Gastroesophageal sphincter (tissue), 4 donors: Measurements from ENCODE around the gene PRRX2. TPM values are rescaled to one million over a fixed set of nuclear protein-coding genes. Genes with fewer than 3 reads are reported as not detected.

Source experiments
- ATAC-seq: fragments of 150-250 bp; one replicate; pipeline ENCODE4 v1.9.1; 2016; ENCODE audit warnings: mild to moderate bottlenecking, moderate library complexity
- H3K27ac ChIP-seq, 4 donors: fragments of 200-600 bp; sonication (generic) in 3 of 4; 1 replicate in 3 of 4; 2 replicates in 1 of 4; pipeline ENCODE4 v1.5.1; 2016 to 2019
- H3K27me3 ChIP-seq: fragments of 200-600 bp; sonication (generic); one replicate; pipeline ENCODE4 v1.5.1; 2019
- H3K36me3 ChIP-seq, 2 donors: fragments of 200-600 bp; sonication (generic); one replicate each; pipeline ENCODE4 v1.5.1; 2019; ENCODE audit warnings: control low read depth in 1 of 2
- H3K4me1 ChIP-seq, 3 donors: fragments of 200-600 bp; sonication (generic); 1 replicate in 2 of 3; 2 replicates in 1 of 3; pipeline ENCODE4 v1.5.1; 2016 to 2019; ENCODE audit warnings: control low read depth in 2 of 3
- H3K4me3 ChIP-seq, 2 donors: fragments of 200-600 bp; sonication (generic); one replicate each; pipeline ENCODE4 v1.5.1; 2019; ENCODE audit warnings: mild to moderate bottlenecking in 1 of 2, moderate library complexity in 1 of 2
- H3K9me3 ChIP-seq, 3 donors: fragments of 200-600 bp; sonication (generic); one replicate each; pipeline ENCODE4 v1.5.1; 2017 to 2019; ENCODE audit warnings: control low read depth in 2 of 3
- EP300 ChIP-seq: sonication (generic); formaldehyde crosslinking; IDR thresholded peaks from one replicate; pipeline ENCODE4 v1.6.1; 2017; ENCODE audit warnings: antibody characterized with exemption, mild to moderate bottlenecking
- POLR2A ChIP-seq, 2 donors: fragments of 450-650 bp; IDR thresholded peaks; one replicate each; pipeline ENCODE4 v1.6.1; 2017; ENCODE audit warnings: antibody characterized with exemption in 2 of 2, mild to moderate bottlenecking in 2 of 2, moderate library complexity in 1 of 2
- POLR2AphosphoS5 ChIP-seq: sonication (generic); formaldehyde crosslinking; IDR thresholded peaks from one replicate; pipeline ENCODE4 v1.6.1; 2017; ENCODE audit warnings: antibody characterized with exemption
- WGBS, 2 donors: methylation state at CpG; one replicate each; pipeline ENCODE4 v1.1.5; 2018; ENCODE audit warnings: low coverage in 1 of 2; 5-methylcytosine and 5-hydroxymethylcytosine counted together
- total RNA-seq, 4 donors: library from RNA; depleted of rRNA; stranded (reverse); fragments of >200 nt; gene quantifications; one replicate each; pipeline ENCODE4 v1.1.0, GENCODE V29; 2016
- TF ChIP-seq, protein P1 (sequence below), 4 experiments: fragments of 200-600 bp in 2 of 4; fragments of 450-650 bp in 2 of 4; sonication (generic) in 1 of 4; IDR thresholded peaks; one replicate each; pipeline ENCODE4 v1.5.1; 2017 to 2019; ENCODE audit warnings: antibody characterized with exemption in 4 of 4, mild to moderate bottlenecking in 2 of 4, moderate library complexity in 2 of 4

The PRRX2 gene
- total RNA-seq, 4 donors from 2014 or later = 0.93 to 12.1 (median 7.1) TPM

DNA sequence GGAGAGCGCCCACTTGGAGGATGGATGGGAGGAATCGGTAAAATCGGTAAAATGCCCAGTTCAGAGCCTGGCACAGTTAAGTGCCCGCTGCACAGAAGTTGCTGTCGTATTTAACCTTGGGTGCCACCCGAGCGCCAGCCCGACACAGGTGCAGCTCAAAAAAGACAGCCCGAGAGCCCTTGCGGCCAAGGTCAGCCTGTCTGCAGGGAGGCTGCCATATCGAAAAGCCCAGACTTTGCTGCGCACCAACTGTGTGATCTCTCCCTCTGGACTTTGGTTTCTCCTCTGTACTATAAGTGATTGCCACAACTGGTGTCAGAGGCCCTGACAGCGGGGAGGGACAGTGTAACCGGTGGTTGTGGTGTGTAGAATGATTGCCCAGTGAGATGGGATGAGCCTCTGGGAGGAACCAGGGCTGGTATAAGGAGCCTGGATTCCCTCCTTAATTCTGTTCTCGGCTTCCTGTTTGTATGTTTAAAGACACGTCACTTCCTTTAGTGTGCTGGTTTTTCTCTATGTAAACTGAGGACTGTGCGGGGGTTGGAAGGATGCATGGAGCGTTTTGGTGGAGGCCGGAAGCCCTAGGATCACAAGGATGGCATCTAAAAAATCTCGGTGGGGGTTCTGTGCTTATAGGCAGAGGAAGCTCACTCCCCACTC lies 38.7 kb upstream of the PRRX2 start:
- Histone ChIP-seq H3K36me3 (no peaks in the 10 kb centered on the region), H3K9me3 (no peaks in the 10 kb centered on the region), H3K4me3 (peak overlapping the region; percentile 45 to 69), H3K4me1 (peaks cover 0 to 75% (median 36%) of the 10 kb centered on the region in 3 donors), H3K27ac (peak overlapping the region; percentile 61 to 97 (median 90)), H3K27me3 (no peaks in the 10 kb centered on the region)
- no peak for ATAC-seq
- WGBS, 2 donors = 2 to 9% methylated on average over 5 to 13 of the region's 20 CpGs
- TF ChIP-seq EP300 (no peak), POLR2AphosphoS5 (no peak), POLR2A (IDR thresholded peaks at IDR 0.05) (no peak)
- TF ChIP-seq, protein P1, sequence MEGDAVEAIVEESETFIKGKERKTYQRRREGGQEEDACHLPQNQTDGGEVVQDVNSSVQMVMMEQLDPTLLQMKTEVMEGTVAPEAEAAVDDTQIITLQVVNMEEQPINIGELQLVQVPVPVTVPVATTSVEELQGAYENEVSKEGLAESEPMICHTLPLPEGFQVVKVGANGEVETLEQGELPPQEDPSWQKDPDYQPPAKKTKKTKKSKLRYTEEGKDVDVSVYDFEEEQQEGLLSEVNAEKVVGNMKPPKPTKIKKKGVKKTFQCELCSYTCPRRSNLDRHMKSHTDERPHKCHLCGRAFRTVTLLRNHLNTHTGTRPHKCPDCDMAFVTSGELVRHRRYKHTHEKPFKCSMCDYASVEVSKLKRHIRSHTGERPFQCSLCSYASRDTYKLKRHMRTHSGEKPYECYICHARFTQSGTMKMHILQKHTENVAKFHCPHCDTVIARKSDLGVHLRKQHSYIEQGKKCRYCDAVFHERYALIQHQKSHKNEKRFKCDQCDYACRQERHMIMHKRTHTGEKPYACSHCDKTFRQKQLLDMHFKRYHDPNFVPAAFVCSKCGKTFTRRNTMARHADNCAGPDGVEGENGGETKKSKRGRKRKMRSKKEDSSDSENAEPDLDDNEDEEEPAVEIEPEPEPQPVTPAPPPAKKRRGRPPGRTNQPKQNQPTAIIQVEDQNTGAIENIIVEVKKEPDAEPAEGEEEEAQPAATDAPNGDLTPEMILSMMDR (IDR thresholded peaks at IDR 0.05) = no peak

DNA sequence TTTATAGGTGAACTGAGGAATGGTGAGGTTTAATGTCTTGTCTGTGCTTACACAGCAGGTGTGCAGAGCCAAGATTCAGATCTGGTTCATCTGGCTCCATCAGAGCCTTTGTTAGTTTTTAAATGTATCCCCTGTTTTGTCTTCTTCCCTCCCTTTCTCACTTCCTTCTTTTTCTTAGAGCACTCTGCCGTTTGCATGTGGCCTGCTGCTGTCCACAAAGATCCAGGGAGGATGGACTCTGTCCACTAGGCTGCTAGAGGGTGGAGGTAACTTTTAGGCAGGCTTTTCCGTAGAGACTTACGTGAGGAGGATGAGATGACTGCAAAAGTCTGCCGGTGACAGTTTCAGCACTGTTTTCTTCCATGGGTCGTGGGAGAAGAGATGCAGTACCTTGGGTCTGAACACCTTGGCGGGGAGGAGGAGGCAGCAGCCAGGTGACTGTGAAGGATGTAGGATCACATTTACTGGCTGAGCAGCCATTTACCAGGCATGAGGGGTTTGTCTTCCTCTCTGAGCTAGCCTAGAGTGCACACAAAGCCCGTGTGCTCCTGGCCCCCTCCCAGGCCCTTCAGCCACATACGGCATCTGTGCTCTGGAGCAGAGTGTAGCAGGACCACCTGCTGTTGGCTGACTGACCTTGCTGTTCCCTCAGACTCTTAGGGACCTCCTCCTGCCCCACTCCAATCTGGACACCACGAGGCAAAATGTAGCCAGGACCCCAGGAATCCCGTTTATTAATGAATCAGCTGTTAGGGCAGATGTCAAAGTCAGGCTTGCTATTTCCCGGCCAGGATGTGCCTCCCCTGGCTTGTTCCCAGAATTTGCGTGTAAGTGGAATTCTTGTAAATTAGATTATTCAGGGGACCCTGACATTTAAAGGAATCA lies 37.6 kb upstream of the PRRX2 start:
- Histone ChIP-seq H3K36me3 (peaks cover 0 to 8% of the 10 kb centered on the region in 2 donors), H3K27me3 (no peaks in the 10 kb centered on the region), H3K9me3 (no peaks in the 10 kb centered on the region), H3K4me1 (peaks cover 0 to 85% (median 37%) of the 10 kb centered on the region in 3 donors), H3K27ac (peak overlapping the region in 3 of 4 donors; percentile 5 to 97 (median 88)), H3K4me3 (peak overlapping the region in 1 of 2 donors; percentile 69)
- no peak for ATAC-seq
- 12 to 29% methylated on average over 3 to 6 of the region's 12 CpGs for WGBS, 2 donors
- TF ChIP-seq POLR2A (IDR thresholded peaks at IDR 0.05) = no peak
- TF ChIP-seq EP300 = no peak
- TF ChIP-seq, protein P1 (IDR thresholded peaks at IDR 0.05) = no peak
- TF ChIP-seq POLR2AphosphoS5 = no peak

- no peaks in the 10 kb centered on the region for H3K27me3 ChIP-seq
- TF ChIP-seq POLR2A (IDR thresholded peaks at IDR 0.05) = no peak
- no peak for TF ChIP-seq POLR2AphosphoS5
- TF ChIP-seq, protein P1 (IDR thresholded peaks at IDR 0.05) = no peak
- no peak for TF ChIP-seq EP300
- no peak overlapping the region for H3K27ac ChIP-seq
- ATAC-seq = no peak
- WGBS, 2 donors = 58 to 66% methylated on average over 6 of the region's 6 CpGs
- H3K36me3 ChIP-seq = peaks cover 0 to 17% of the 10 kb centered on the region in 2 donors
- H3K4me3 ChIP-seq = no peak overlapping the region
- H3K4me1 ChIP-seq = peaks cover 0 to 90% (median 37%) of the 10 kb centered on the region in 3 donors
- H3K9me3 ChIP-seq = no peaks in the 10 kb centered on the region
Measured at GRCh38 chr9:129628709-129629108, 36.7 kb upstream of the PRRX2 start.

- WGBS, 2 donors = 83 to 90% methylated on average over 2 to 7 of the region's 8 CpGs
Measured at GRCh38 chr9:129629251-129629820, 36.1 kb upstream of the PRRX2 start.

More at GRCh38 chr9:129629251-129629820, 36.1 kb upstream of the PRRX2 start:
- Histone ChIP-seq H3K27ac (no peak overlapping the region), H3K4me1 (peaks cover 0 to 86% (median 37%) of the 10 kb centered on the region in 3 donors), H3K27me3 (no peaks in the 10 kb centered on the region), H3K36me3 (peaks cover 0 to 23% of the 10 kb centered on the region in 2 donors), H3K9me3 (no peaks in the 10 kb centered on the region), H3K4me3 (no peak overlapping the region)
- no peak for ATAC-seq
- TF ChIP-seq EP300 (no peak), POLR2AphosphoS5 (no peak), POLR2A (IDR thresholded peaks at IDR 0.05) (no peak)
- TF ChIP-seq, protein P1 (IDR thresholded peaks at IDR 0.05) = no peak
